HG03196 (cell line): ENCODE data around the gene MYT1.
"Not testable (repeated sequence)": the region's sequence is repeated elsewhere in the genome, so short reads cannot be mapped to it uniquely, and the experiment has no call there.

Source experiments
- ATAC-seq: cut with Tn5 transposase; IDR thresholded peaks from one replicate; pipeline ENCODE4 v1.9.1; 2021; ENCODE audit not compliant: unreplicated experiment

MYT1 gene

GRCh38 chr20:64228751-64229506 lies 64.7 kb downstream of the MYT1 start:
- no peak for ATAC-seq

- ATAC-seq = no peak
These were observed 65.3 kb downstream of the MYT1 start for GRCh38 chr20:64229507-64230061.

GRCh38 chr20:64230461-64231145 lies 66.4 kb downstream of the MYT1 start:
- ATAC-seq = no peak

GRCh38 chr20:64231621-64232550 lies 67.6 kb downstream of the MYT1 start:
- ATAC-seq = no peak

GRCh38 chr20:64232794-64233193 lies 68.5 kb downstream of the MYT1 start:
- ATAC-seq = no peak

- no peak for ATAC-seq
These were observed 69.5 kb downstream of the MYT1 start for GRCh38 chr20:64233725-64234124.

GRCh38 chr20:64234291-64234791 lies 70.1 kb downstream of the MYT1 start:
- no peak for ATAC-seq

GRCh38 chr20:64234921-64235565 lies 70.8 kb downstream of the MYT1 start:
- ATAC-seq = not testable (repeated sequence)

- no peak for ATAC-seq
These were observed 72.2 kb downstream of the MYT1 start for GRCh38 chr20:64236137-64237088.

GRCh38 chr20:64237316-64237715 lies 73.1 kb downstream of the MYT1 start:
- ATAC-seq = no peak

- no peak for ATAC-seq
These were observed 74.0 kb downstream of the MYT1 start for GRCh38 chr20:64238115-64238825.

GRCh38 chr20:64238851-64239387 lies 74.7 kb downstream of the MYT1 start:
- ATAC-seq = no peak

GRCh38 chr20:64239449-64240242 lies 75.4 kb downstream of the MYT1 start:
- no peak for ATAC-seq

GRCh38 chr20:64240243-64241015 lies 76.2 kb downstream of the MYT1 start:
- ATAC-seq = no peak

GRCh38 chr20:64241061-64241460 lies 76.8 kb downstream of the MYT1 start:
- ATAC-seq = no peak

- ATAC-seq = no peak
These were observed 77.9 kb downstream of the MYT1 start for GRCh38 chr20:64242003-64242796.
